Activated naive CD8-positive, alpha-beta T cell treated with anti-CD3 and anti-CD28 coated beads, Interleukin-2, amount 10 ng/mL, durations not matched to agents 7 days and 5 days (primary cell): ENCODE data around the gene DRC7. TPM values are rescaled to one million over a fixed set of nuclear protein-coding genes. Genes with fewer than 3 reads are reported as not detected.

Experiments
- ATAC-seq: fragments of 150-1000 bp; cut with Tn5 transposase; one replicate; pipeline ENCODE4 v1.10.0; 2021; ENCODE audit warnings: low read depth, moderate library complexity
- POLR2A ChIA-PET: fragments of 350-600 bp; sonication (Branson Sonifier 250); formaldehyde crosslinking; loops from one replicate; lab custom pipeline; 2021; ENCODE audit warnings: antibody characterized with exemption; lab: Charles Lee
- DNase-seq: peaks from one replicate; pipeline ENCODE4 v3.0.0; 2021
- H3K27ac Mint-ChIP-seq: one replicate; pipeline ENCODE4 v1.8.0; 2022; ENCODE audit warnings: mild to moderate bottlenecking, mixed read lengths
- H3K27me3 Mint-ChIP-seq: one replicate; pipeline ENCODE4 v1.8.0; 2022; ENCODE audit warnings: mild to moderate bottlenecking, moderate library complexity, mixed read lengths
- H3K36me3 Mint-ChIP-seq: one replicate; pipeline ENCODE4 v1.8.0; 2021; ENCODE audit warnings: mild to moderate bottlenecking, mixed read lengths
- H3K4me1 Mint-ChIP-seq: one replicate; pipeline ENCODE4 v1.8.0; 2021; ENCODE audit warnings: mixed read lengths
- H3K4me3 Mint-ChIP-seq: one replicate; pipeline ENCODE4 v1.8.0; 2022; ENCODE audit warnings: mild to moderate bottlenecking, moderate library complexity, mixed read lengths
- H3K9me3 Mint-ChIP-seq: one replicate; pipeline ENCODE4 v1.8.0; 2021; ENCODE audit warnings: mixed read lengths
- total RNA-seq, 2 experiments: library from RNA; stranded (reverse); gene quantifications; one replicate each; pipeline ENCODE4 v1.2.3, GENCODE V29; 2021

Gene DRC7
- under 1 TPM in 1 of 2 experiments, not detected in 1; 0.17 TPM for total RNA-seq

GRCh38 chr16:57694725-57695679 is at the start of gene DRC7:
Gene DRC7, plus strand, starts transcription at chr16:57694806. Its CDS starts 3,144 bp downstream, at chr16:57697950.
- DNase-seq (no peak), ATAC-seq (peak; percentile 26)
- peak within 1 kb of the TSS; percentile 77 for H3K27ac Mint-ChIP-seq

GRCh38 chr16:57645169-57645568 is 49.4 kb upstream of the DRC7 start:
- H3K27me3 Mint-ChIP-seq = peaks cover 7% of the 10 kb centered on the region
- no peak overlapping the region for H3K4me3 Mint-ChIP-seq
- no peaks in the 10 kb centered on the region for H3K9me3 Mint-ChIP-seq
- POLR2A ChIA-PET = interaction anchor here (1.0 to 5.5 kb wide), 2 partner anchors 43 to 53 kb away, joined by 3 to 48 read pairs; no protein-coding TSS in a partner anchor
- H3K27ac Mint-ChIP-seq = no peak overlapping the region
- no peak for ATAC-seq
- peaks cover 28% of the 10 kb centered on the region for H3K4me1 Mint-ChIP-seq
- no peak for DNase-seq
- H3K36me3 Mint-ChIP-seq = no peaks in the 10 kb centered on the region

More at GRCh38 chr16:57694725-57695679, at the start of gene DRC7:
- no peaks in the 10 kb centered on the region for H3K9me3 Mint-ChIP-seq
- H3K4me1 Mint-ChIP-seq = peaks cover 24% of the 10 kb centered on the region
- H3K36me3 Mint-ChIP-seq = no peaks in the 10 kb centered on the region
- H3K4me3 Mint-ChIP-seq = peak within 1 kb of the TSS; percentile 78
- peaks cover 6% of the 10 kb centered on the region for H3K27me3 Mint-ChIP-seq
- POLR2A ChIA-PET = interaction anchor here (0.6 kb wide), 1 partner anchor 25 kb away, joined by 3 read pairs; no protein-coding TSS in a partner anchor

- POLR2A ChIA-PET = interaction anchor here (1.0 to 5.5 kb wide), 3 partner anchors 44 to 69 kb away, joined by 3 to 48 read pairs (median 34); no protein-coding TSS in a partner anchor
- peak overlapping the region; percentile 24 for H3K27ac Mint-ChIP-seq
- H3K36me3 Mint-ChIP-seq = no peaks in the 10 kb centered on the region
- no peaks in the 10 kb centered on the region for H3K9me3 Mint-ChIP-seq
- H3K4me1 Mint-ChIP-seq = peaks cover 26% of the 10 kb centered on the region
- no peak overlapping the region for H3K4me3 Mint-ChIP-seq
- ATAC-seq (no peak), DNase-seq (no peak)
- peaks cover under 1% of the 10 kb centered on the region for H3K27me3 Mint-ChIP-seq
These were observed 48.8 kb upstream of the DRC7 start for GRCh38 chr16:57645691-57646387.

- Mint-ChIP-seq H3K27me3 (no peaks in the 10 kb centered on the region), H3K9me3 (no peaks in the 10 kb centered on the region), H3K36me3 (no peaks in the 10 kb centered on the region), H3K27ac (no peak overlapping the region), H3K4me3 (no peak overlapping the region), H3K4me1 (peaks cover 32% of the 10 kb centered on the region)
- no peak for DNase-seq
- POLR2A ChIA-PET = interaction anchor here (2.1 to 5.5 kb wide), 5 partner anchors 8 to 70 kb away, joined by 6 to 48 read pairs (median 13); no protein-coding TSS in a partner anchor
- ATAC-seq = no peak
These were observed 48.1 kb upstream of the DRC7 start for GRCh38 chr16:57646388-57647039.

- Mint-ChIP-seq H3K4me3 (peak overlapping the region; percentile 49), H3K36me3 (no peaks in the 10 kb centered on the region), H3K27me3 (no peaks in the 10 kb centered on the region), H3K9me3 (no peaks in the 10 kb centered on the region), H3K27ac (peak overlapping the region; percentile 87), H3K4me1 (peaks cover 40% of the 10 kb centered on the region)
- POLR2A ChIA-PET = interaction anchor here (0.7 to 5.5 kb wide), 11 partner anchors 9 to 311 kb away, joined by 3 to 48 read pairs (median 6); no protein-coding TSS in a partner anchor
- ATAC-seq = no peak
- no peak for DNase-seq
These were observed 47.3 kb upstream of the DRC7 start for GRCh38 chr16:57647136-57647875.

- POLR2A ChIA-PET = interaction anchor here (0.8 to 5.5 kb wide), 10 partner anchors 10 to 109 kb away, joined by 3 to 48 read pairs (median 8); no protein-coding TSS in a partner anchor
- Mint-ChIP-seq H3K27ac (peak overlapping the region; percentile 87), H3K36me3 (no peaks in the 10 kb centered on the region), H3K4me3 (peak overlapping the region; percentile 49), H3K27me3 (no peaks in the 10 kb centered on the region), H3K4me1 (peaks cover 40% of the 10 kb centered on the region), H3K9me3 (no peaks in the 10 kb centered on the region)
- no peak for DNase-seq
- no peak for ATAC-seq
These were observed 46.5 kb upstream of the DRC7 start for GRCh38 chr16:57648125-57648524.

GRCh38 chr16:57648581-57649442 is 45.8 kb upstream of the DRC7 start:
- H3K4me1 Mint-ChIP-seq = peaks cover 40% of the 10 kb centered on the region
- no peaks in the 10 kb centered on the region for H3K36me3 Mint-ChIP-seq
- H3K9me3 Mint-ChIP-seq = no peaks in the 10 kb centered on the region
- H3K27ac Mint-ChIP-seq = peak overlapping the region; percentile 87
- peak overlapping the region; percentile 49 for H3K4me3 Mint-ChIP-seq
- H3K27me3 Mint-ChIP-seq = no peaks in the 10 kb centered on the region
- POLR2A ChIA-PET = interaction anchor here (1.5 to 5.5 kb wide), 7 partner anchors 10 to 72 kb away, joined by 5 to 48 read pairs (median 13); no protein-coding TSS in a partner anchor
- DNase-seq (peak; percentile 93), ATAC-seq (peak; percentile 57)

GRCh38 chr16:57649443-57649751 is 45.2 kb upstream of the DRC7 start:
- POLR2A ChIA-PET = interaction anchor here (2.4 to 5.5 kb wide), 4 partner anchors 40 to 73 kb away, joined by 13 to 48 read pairs (median 24); no protein-coding TSS in a partner anchor
- no peak overlapping the region for H3K4me3 Mint-ChIP-seq
- no peaks in the 10 kb centered on the region for H3K27me3 Mint-ChIP-seq
- H3K36me3 Mint-ChIP-seq = no peaks in the 10 kb centered on the region
- ATAC-seq = no peak
- H3K9me3 Mint-ChIP-seq = no peaks in the 10 kb centered on the region
- no peak for DNase-seq
- H3K27ac Mint-ChIP-seq = peak overlapping the region; percentile 87
- H3K4me1 Mint-ChIP-seq = peaks cover 40% of the 10 kb centered on the region

- peaks cover 40% of the 10 kb centered on the region for H3K4me1 Mint-ChIP-seq
- H3K36me3 Mint-ChIP-seq = no peaks in the 10 kb centered on the region
- no peak overlapping the region for H3K27ac Mint-ChIP-seq
- POLR2A ChIA-PET = interaction anchor here (3.0 to 5.5 kb wide), 3 partner anchors 40 to 73 kb away, joined by 13 to 48 read pairs (median 34); no protein-coding TSS in a partner anchor
- ATAC-seq (no peak), DNase-seq (no peak)
- no peaks in the 10 kb centered on the region for H3K9me3 Mint-ChIP-seq
- no peak overlapping the region for H3K4me3 Mint-ChIP-seq
- no peaks in the 10 kb centered on the region for H3K27me3 Mint-ChIP-seq
These were observed 44.8 kb upstream of the DRC7 start for GRCh38 chr16:57649846-57650245.

GRCh38 chr16:57651344-57652333 is 43.0 kb upstream of the DRC7 start:
- POLR2A ChIA-PET = interaction anchor here (1.0 to 1.8 kb wide), 3 partner anchors 37 to 42 kb away, joined by 3 to 7 read pairs (median 6); no protein-coding TSS in a partner anchor
- H3K4me3 Mint-ChIP-seq = peak overlapping the region; percentile 51
- peaks cover 38% of the 10 kb centered on the region for H3K4me1 Mint-ChIP-seq
- H3K9me3 Mint-ChIP-seq = no peaks in the 10 kb centered on the region
- peak overlapping the region; percentile 83 for H3K27ac Mint-ChIP-seq
- peak; percentile 79 for ATAC-seq
- no peaks in the 10 kb centered on the region for H3K36me3 Mint-ChIP-seq
- H3K27me3 Mint-ChIP-seq = no peaks in the 10 kb centered on the region
- DNase-seq = peak; percentile 63
